Fibroblast of lung (primary cell): ENCODE measurements around the gene NOX4. TPM values are rescaled to one million over a fixed set of nuclear protein-coding genes. Genes with fewer than 3 reads are reported as not detected.
"Not testable (repeated sequence)": the region's sequence is repeated elsewhere in the genome, so short reads cannot be mapped to it uniquely, and the experiment has no call there.

Source experiments
- DNase-seq, 2 donors: peaks; one replicate each; pipeline versions ENCODE4 v3.0.0 to v3.0.0-alpha.2; 2010; ENCODE audit warnings: low read depth in 2 of 2
- H2AFZ ChIP-seq: 2 replicates; pipeline ENCODE4 v1.5.1; 2012; ENCODE audit warnings: low read length, control low read depth, inconsistent platforms
- H3K27ac ChIP-seq: 2 replicates; pipeline ENCODE4 v1.5.1; 2011; ENCODE audit warnings: low read length, control low read depth; ENCODE audit not compliant: insufficient read depth
- H3K27me3 ChIP-seq: 2 replicates; pipeline ENCODE4 v1.5.1; 2011; ENCODE audit warnings: mild to moderate bottlenecking, low read length; ENCODE audit not compliant: control insufficient read depth, insufficient read depth
- H3K36me3 ChIP-seq: 2 replicates; pipeline ENCODE4 v1.5.1; 2011; ENCODE audit warnings: low read length; ENCODE audit not compliant: control insufficient read depth, insufficient read depth
- H3K4me1 ChIP-seq: 2 replicates; pipeline ENCODE4 v1.5.1; 2011; ENCODE audit warnings: low read length; ENCODE audit not compliant: control insufficient read depth, insufficient read depth; ENCODE audit errors: extremely low read depth
- H3K4me2 ChIP-seq: 2 replicates; pipeline ENCODE4 v1.5.1; 2011; ENCODE audit warnings: low read length, control low read depth; ENCODE audit not compliant: insufficient read depth; ENCODE audit errors: extremely low read depth
- H3K4me3 ChIP-seq, 4 experiments: fragments of 200-600 bp in 1 of 4; sonication (generic) in 1 of 4; replicated peaks in 1 of 4; 2 replicates each; pipeline ENCODE4 v1.5.1; 2011 to 2016; ENCODE audit warnings: low read length in 4 of 4, low read depth in 3 of 4, mild to moderate bottlenecking in 3 of 4, control low read depth in 2 of 4, inconsistent platforms in 1 of 4, mixed read lengths in 1 of 4; ENCODE audit not compliant: insufficient read depth in 1 of 4; ENCODE audit errors: control extremely low read depth in 1 of 4
- H3K79me2 ChIP-seq: 2 replicates; pipeline ENCODE4 v1.5.1; 2012; ENCODE audit warnings: mild to moderate bottlenecking, low read length, inconsistent platforms; ENCODE audit not compliant: control insufficient read depth, insufficient read depth
- H3K9ac ChIP-seq: 2 replicates; pipeline ENCODE4 v1.5.1; 2011; ENCODE audit warnings: mild to moderate bottlenecking, low read length, control low read depth; ENCODE audit not compliant: insufficient read depth
- H3K9me3 ChIP-seq: 2 replicates; pipeline ENCODE4 v1.5.1; 2012; ENCODE audit warnings: low read depth, low read length; ENCODE audit not compliant: control insufficient read depth, insufficient read depth
- H4K20me1 ChIP-seq: 2 replicates; pipeline ENCODE4 v1.5.1; 2011; ENCODE audit warnings: low read length; ENCODE audit not compliant: control insufficient read depth, insufficient read depth; ENCODE audit errors: extremely low read depth
- CTCF ChIP-seq, 2 donors: IDR thresholded peaks in 1 of 2; conservative IDR thresholded peaks in 1 of 2; 1 replicate in 1 of 2; 2 replicates in 1 of 2; pipeline ENCODE4 v1.5.1; 2011 to 2012; ENCODE audit warnings: low read length in 2 of 2, control low read depth in 1 of 2, inconsistent platforms in 1 of 2, low read depth in 1 of 2, mild to moderate bottlenecking in 1 of 2
- EZH2 ChIP-seq: IDR thresholded peaks from 2 replicates; pipeline ENCODE4 v1.5.1; 2012; ENCODE audit warnings: low read length, control low read depth, mild to moderate bottlenecking; ENCODE audit errors: missing control alignments
- polyA plus RNA-seq, 2 donors: library from polyadenylated mRNA; depleted of rRNA in 1 of 2; stranded (reverse) in 1 of 2; unstranded in 1 of 2; fragments of >200 nt; gene quantifications; 2 replicates each; pipeline ENCODE4 v1.2.1, GENCODE V29; 2011 to 2012; ENCODE audit warnings: missing spikeins in 1 of 2
- total RNA-seq: library from RNA; depleted of rRNA; stranded (reverse); fragments of >200 nt; gene quantifications from 2 replicates; pipeline ENCODE4 v1.2.1, GENCODE V29; 2014

NOX4 gene
- total and polyA plus RNA-seq, 2 donors (not counting 1 experiment from before 2014, with no cell fraction given): 0.49 to 0.50 TPM

DNA sequence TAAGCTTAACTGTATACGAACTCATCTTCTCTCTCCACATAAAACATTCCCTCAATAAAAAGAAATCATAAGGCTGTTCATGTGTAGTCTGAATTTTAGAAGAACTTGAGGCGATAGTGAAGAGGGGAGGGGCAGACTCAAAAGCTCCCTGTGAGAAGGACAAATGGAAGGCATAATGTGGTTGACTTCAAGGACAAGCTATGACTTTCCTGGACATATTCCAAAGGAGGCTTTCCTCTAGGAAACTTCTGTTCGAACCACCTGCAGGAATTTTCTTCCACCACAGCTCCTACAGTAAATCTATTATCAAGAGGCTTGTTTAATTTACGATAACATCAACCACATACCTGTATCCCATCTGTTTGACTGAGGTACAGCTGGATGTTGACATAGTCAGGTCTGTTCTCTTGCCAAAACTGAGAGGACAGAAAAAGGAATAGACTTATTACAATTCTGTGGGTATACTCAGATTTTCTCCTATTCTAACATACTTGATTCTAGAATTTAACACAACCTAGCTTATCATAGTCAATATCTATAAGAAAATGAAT lies 154.0 kb downstream of the NOX4 start:
- H3K36me3 ChIP-seq, H2AFZ ChIP-seq, H3K4me1 ChIP-seq, H3K27me3 ChIP-seq, H3K4me2 ChIP-seq, H3K9me3 ChIP-seq, H3K79me2 ChIP-seq, H4K20me1 ChIP-seq, H3K9ac ChIP-seq, H3K27ac ChIP-seq, H3K4me3 ChIP-seq: not testable (repeated sequence)
- peak in 1 of 2 donors; percentile 85 for DNase-seq

- peak; percentile 39 to 40 for TF ChIP-seq CTCF (conservative IDR thresholded peaks at IDR 0.05 in 1 of 2, IDR thresholded peaks at IDR 0.05 in 1 of 2; ENCODE audit: low read depth in 1 of 2, low read length in 2 of 2)
- H3K9me3 ChIP-seq, H3K36me3 ChIP-seq, H3K4me2 ChIP-seq, H3K79me2 ChIP-seq, H3K4me3 ChIP-seq, H3K4me1 ChIP-seq, H3K27ac ChIP-seq, H3K27me3 ChIP-seq, H3K9ac ChIP-seq, H4K20me1 ChIP-seq, H2AFZ ChIP-seq: not testable (repeated sequence)
- DNase-seq: peak; percentile 26 to 37
These were observed 157.5 kb downstream of the NOX4 start for GRCh38 chr11:89333704-89334103.

DNA sequence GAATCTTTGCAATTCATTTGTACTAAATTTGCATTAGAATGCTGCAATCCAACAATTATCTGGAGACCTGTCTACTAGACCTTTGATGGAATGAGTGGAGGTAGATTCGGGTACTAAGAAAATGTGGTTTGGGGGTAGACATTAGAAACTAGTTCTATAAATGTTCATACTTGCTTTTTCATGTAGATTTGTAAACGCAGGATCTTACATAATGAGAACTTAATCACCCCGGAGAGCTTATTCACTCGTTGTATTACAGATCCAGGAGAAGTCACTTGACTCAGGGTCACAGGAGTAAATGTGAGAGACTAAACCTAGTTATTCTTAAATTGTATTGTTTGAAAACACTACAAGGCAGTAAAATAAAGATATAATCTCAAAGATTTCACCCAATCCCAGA lies 159.2 kb downstream of the NOX4 start:
- not testable (repeated sequence) for H3K79me2 ChIP-seq, H3K4me1 ChIP-seq, H3K27me3 ChIP-seq, H3K4me2 ChIP-seq, H3K36me3 ChIP-seq, H3K9ac ChIP-seq, H4K20me1 ChIP-seq, H2AFZ ChIP-seq, H3K4me3 ChIP-seq, H3K9me3 ChIP-seq, H3K27ac ChIP-seq
- DNase-seq: peak in 1 of 2 donors; percentile 9

DNA sequence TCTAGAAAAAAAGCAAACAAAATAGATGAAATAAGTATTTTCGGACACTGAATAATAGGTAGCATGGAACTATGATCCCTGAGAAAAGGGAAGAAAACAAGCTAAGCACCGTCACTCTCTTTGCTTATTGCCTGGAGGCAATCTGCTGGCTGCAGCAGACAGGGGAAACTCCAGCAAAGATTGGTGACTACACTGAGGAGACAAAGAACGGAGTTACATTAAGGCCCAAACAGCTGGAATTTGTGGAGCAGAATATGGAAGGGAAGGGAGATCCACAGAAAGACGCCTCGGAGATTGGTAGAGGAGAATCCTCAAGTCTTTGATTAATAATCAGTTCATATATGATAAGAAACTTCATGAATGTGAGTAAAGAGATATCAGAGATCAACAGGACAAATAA lies 163.3 kb downstream of the NOX4 start:
- Histone ChIP-seq H3K79me2 (no peaks in the 10 kb centered on the region), H3K9ac (no peak overlapping the region), H3K9me3 (no peaks in the 10 kb centered on the region), H3K4me3 (no peak overlapping the region), H4K20me1 (no peaks in the 10 kb centered on the region), H3K4me1 (no peaks in the 10 kb centered on the region), H3K27me3 (no peaks in the 10 kb centered on the region), H3K27ac (no peak overlapping the region), H2AFZ (no peak overlapping the region), H3K4me2 (no peak overlapping the region), H3K36me3 (no peaks in the 10 kb centered on the region)
- TF ChIP-seq EZH2 (no peak), CTCF (conservative IDR thresholded peaks at IDR 0.05 in 1 of 2, IDR thresholded peaks at IDR 0.05 in 1 of 2; ENCODE audit: low read depth in 1 of 2, low read length in 2 of 2) (no peak)
- no peak for DNase-seq
